Mesodermal cell (in vitro differentiated cells): Measurements from ENCODE around the gene MVB12B.
"Not testable (repeated sequence)": the region's sequence is repeated elsewhere in the genome, so short reads cannot be mapped to it uniquely, and the experiment has no call there.

Source experiments
- H3K27ac ChIP-seq: 2 replicates; pipeline ENCODE4 v1.7.0; 2013; ENCODE audit warnings: mild to moderate bottlenecking, low read depth, low read length, moderate library complexity; ENCODE audit not compliant: severe bottlenecking
- H3K36me3 ChIP-seq: 2 replicates; pipeline ENCODE4 v1.7.1; 2013; ENCODE audit warnings: mild to moderate bottlenecking, low read length, moderate library complexity; ENCODE audit not compliant: control insufficient read depth, insufficient read depth
- H3K4me1 ChIP-seq: one replicate; pipeline ENCODE4 v1.7.1; 2013; ENCODE audit warnings: mild to moderate bottlenecking, low read length; ENCODE audit not compliant: insufficient read depth, control insufficient read depth, poor library complexity, severe bottlenecking
- H3K4me3 ChIP-seq: 2 replicates; pipeline ENCODE4 v1.7.0; 2013; ENCODE audit warnings: low read length, control low read depth, mild to moderate bottlenecking; ENCODE audit not compliant: insufficient read depth, poor library complexity, severe bottlenecking; ENCODE audit errors: extremely low read depth
- H3K9me3 ChIP-seq: 2 replicates; pipeline ENCODE4 v1.7.1; 2013; ENCODE audit warnings: mild to moderate bottlenecking, low read length, moderate library complexity; ENCODE audit not compliant: control insufficient read depth
- WGBS, 2 experiments: methylation state at CpG; one replicate each; pipeline ENCODE4 v1.1.5; 2013; ENCODE audit warnings: missing lambda C conversion rate in 2 of 2; ENCODE audit not compliant: insufficient coverage in 2 of 2; 5-methylcytosine and 5-hydroxymethylcytosine counted together

The MVB12B gene

GRCh38 chr9:126475933-126476555, 149.4 kb downstream of the MVB12B start:
- H3K27ac ChIP-seq, result no peak overlapping the region
- H3K4me1 ChIP-seq, result peaks cover 10% of the 10 kb centered on the region
- no peaks in the 10 kb centered on the region for H3K36me3 ChIP-seq
- 83 to 86% methylated on average over 8 to 10 of the region's 12 CpGs for WGBS, 2 experiments
- H3K9me3 ChIP-seq, result no peaks in the 10 kb centered on the region
- no peak overlapping the region for H3K4me3 ChIP-seq

GRCh38 chr9:126477432-126477831, 150.8 kb downstream of the MVB12B start:
- not testable (repeated sequence) for H3K4me3 ChIP-seq, H3K36me3 ChIP-seq, H3K27ac ChIP-seq, H3K9me3 ChIP-seq
- 100% methylated on average over 3 of the region's 3 CpGs; no CpG with 5 or more reads in 1 of the 2 experiments for WGBS, 2 experiments
- H3K4me1 ChIP-seq, result peaks cover 12% of the 10 kb centered on the region

- no peak overlapping the region for H3K4me3 ChIP-seq
Observed at GRCh38 chr9:126478216-126478981, 151.8 kb downstream of the MVB12B start.

GRCh38 chr9:126479515-126479914, 152.9 kb downstream of the MVB12B start:
- WGBS, 2 experiments, result 90 to 94% methylated on average over 12 of the region's 12 CpGs
- Histone ChIP-seq H3K36me3 (peaks cover 8% of the 10 kb centered on the region), H3K27ac (no peak overlapping the region), H3K4me3 (no peak overlapping the region), H3K9me3 (no peaks in the 10 kb centered on the region), H3K4me1 (peaks cover 12% of the 10 kb centered on the region)

More at GRCh38 chr9:126478216-126478981, 151.8 kb downstream of the MVB12B start:
- no peaks in the 10 kb centered on the region for H3K9me3 ChIP-seq
- no peak overlapping the region for H3K27ac ChIP-seq
- H3K36me3 ChIP-seq, result peaks cover 4% of the 10 kb centered on the region
- H3K4me1 ChIP-seq, result peaks cover 14% of the 10 kb centered on the region
- WGBS, 2 experiments, result 88 to 91% methylated on average over 4 to 7 of the region's 8 CpGs

GRCh38 chr9:126480813-126481212, 154.2 kb downstream of the MVB12B start:
- Histone ChIP-seq H3K27ac (no peak overlapping the region), H3K9me3 (no peaks in the 10 kb centered on the region), H3K36me3 (peaks cover 8% of the 10 kb centered on the region), H3K4me3 (no peak overlapping the region), H3K4me1 (peaks cover 12% of the 10 kb centered on the region)
- WGBS, 2 experiments, result 67 to 80% methylated on average over 4 to 5 of the region's 6 CpGs

- WGBS, 2 experiments, result 92 to 93% methylated on average over 13 of the region's 13 CpGs
- Histone ChIP-seq H3K27ac (peak overlapping the region; percentile 23), H3K4me1 (peaks cover 8% of the 10 kb centered on the region)
Observed at GRCh38 chr9:126481862-126482261, 155.2 kb downstream of the MVB12B start.

GRCh38 chr9:126482361-126483044, 155.9 kb downstream of the MVB12B start:
- Histone ChIP-seq H3K27ac (no peak overlapping the region), H3K36me3 (peaks cover 11% of the 10 kb centered on the region), H3K9me3 (no peaks in the 10 kb centered on the region), H3K4me1 (peaks cover 8% of the 10 kb centered on the region), H3K4me3 (no peak overlapping the region)
- WGBS, 2 experiments, result 52 to 67% methylated on average over 33 to 34 of the region's 45 CpGs

More at GRCh38 chr9:126481862-126482261, 155.2 kb downstream of the MVB12B start:
- H3K9me3 ChIP-seq, result no peaks in the 10 kb centered on the region
- peaks cover 11% of the 10 kb centered on the region for H3K36me3 ChIP-seq
- no peak overlapping the region for H3K4me3 ChIP-seq

GRCh38 chr9:126483468-126484073, 156.9 kb downstream of the MVB12B start:
- Histone ChIP-seq H3K27ac (no peak overlapping the region), H3K36me3 (peaks cover 11% of the 10 kb centered on the region), H3K4me1 (peaks cover 8% of the 10 kb centered on the region), H3K4me3 (no peak overlapping the region), H3K9me3 (no peaks in the 10 kb centered on the region)
- 84 to 90% methylated on average over 11 to 13 of the region's 13 CpGs for WGBS, 2 experiments

GRCh38 chr9:126485662-126486061, 159.0 kb downstream of the MVB12B start:
- 100% methylated on average over 1 to 2 of the region's 6 CpGs for WGBS, 2 experiments
- H3K4me3 ChIP-seq, result no peak overlapping the region
- no peak overlapping the region for H3K27ac ChIP-seq
- peaks cover 8% of the 10 kb centered on the region for H3K4me1 ChIP-seq
- H3K36me3 ChIP-seq, result peaks cover 11% of the 10 kb centered on the region
- H3K9me3 ChIP-seq, result no peaks in the 10 kb centered on the region

- Histone ChIP-seq H3K27ac (no peak overlapping the region), H3K4me3 (no peak overlapping the region), H3K9me3 (no peaks in the 10 kb centered on the region), H3K36me3 (peaks cover 11% of the 10 kb centered on the region), H3K4me1 (peaks cover 8% of the 10 kb centered on the region)
- WGBS, 2 experiments, result 77 to 83% methylated on average over 11 of the region's 11 CpGs
Observed at GRCh38 chr9:126486276-126486675, 159.6 kb downstream of the MVB12B start.
